A549 (cell line): Measurements from ENCODE around the gene CNKSR3. TPM values are rescaled to one million over a fixed set of nuclear protein-coding genes. Genes with fewer than 3 reads are reported as not detected.

ENCODE experiments used
- ATAC-seq, 2 experiments: fragments of 200-7000 bp in 1 of 2; fragments of >200 bp in 1 of 2; cut with Nextera tagmentation in 1 of 2; cut with Tn5 transposase in 1 of 2; 3 replicates each; pipeline versions ENCODE4 v1.8.0 to v1.9.1; 2018 to 2020; ENCODE audit warnings: mild to moderate bottlenecking in 1 of 2, moderate library complexity in 1 of 2
- CTCF ChIA-PET: fragments of 300-600 bp; sonication (Branson Sonifier 250); formaldehyde crosslinking; extraction: SDS; loops from one replicate; lab custom pipeline; 2021; ENCODE audit warnings: antibody characterized with exemption, inconsistent platforms; lab: Yijun Ruan, JAX
- POLR2A ChIA-PET: fragments of 350-600 bp; formaldehyde crosslinking; extraction: SDS; loops from one replicate; lab custom pipeline; 2021; ENCODE audit warnings: antibody characterized with exemption, inconsistent platforms; lab: Yijun Ruan, JAX
- DNase-seq, 2 experiments: peaks; one replicate each; pipeline versions ENCODE4 v3.0.0 to v3.0.0-alpha.2; 2011 to 2016; ENCODE audit warnings: low read depth in 1 of 2, low spot score in 1 of 2
- FAIRE-seq: peaks from 2 replicates; lab custom pipeline; 2011; peaks lifted over from hg19 to GRCh38; lab: Jason Lieb, UNC
- H3K27ac ChIP-seq, 2 experiments: fragments of >200 bp; sonication (Bioruptor Twin); formaldehyde crosslinking; 3 replicates each; pipeline ENCODE4 v1.5.1; 2016 to 2017
- H3K4me1 ChIP-seq: fragments of >200 bp; sonication (Bioruptor Twin); formaldehyde crosslinking; 3 replicates; pipeline ENCODE4 v1.6.1; 2016
- H3K4me2 ChIP-seq: fragments of >200 bp; sonication (Bioruptor Twin); formaldehyde crosslinking; 3 replicates; pipeline ENCODE4 v1.6.1; 2016
- H3K4me3 ChIP-seq: fragments of >200 bp; sonication (Bioruptor Twin); formaldehyde crosslinking; 3 replicates; pipeline ENCODE4 v1.5.1; 2016
- H3K9me3 ChIP-seq: fragments of >200 bp; sonication (Bioruptor Twin); formaldehyde crosslinking; 3 replicates; pipeline ENCODE4 v1.6.1; 2016
- BHLHE40 ChIP-seq: IDR thresholded peaks from 2 replicates; pipeline ENCODE4 v1.6.1; 2012; ENCODE audit warnings: low read depth, low read length, inconsistent platforms
- CBX2 ChIP-seq: fragments of 200-600 bp; sonication (generic); IDR thresholded peaks from 2 replicates; pipeline ENCODE4 v1.6.1; 2016; ENCODE audit warnings: low read depth, mild to moderate bottlenecking, borderline replicate concordance
- CEBPB ChIP-seq, 2 experiments: fragments of >200 bp in 1 of 2; sonication (Bioruptor Twin) in 1 of 2; formaldehyde crosslinking in 1 of 2; IDR thresholded peaks; 2 replicates each; pipeline ENCODE4 v1.6.1; 2012 to 2016
- CHD2 ChIP-seq: fragments of 150-350 bp; IDR thresholded peaks from 2 replicates; pipeline ENCODE4 v1.6.1; 2014; ENCODE audit warnings: low read length; ENCODE audit not compliant: partially characterized antibody
- HDAC2 ChIP-seq: fragments of 200-600 bp; sonication (generic); IDR thresholded peaks from 2 replicates; pipeline ENCODE4 v1.6.1; 2016
- HEYL ChIP-seq: fragments of 250-450 bp; sonication (Bioruptor Pico); IDR thresholded peaks from 2 replicates; pipeline ENCODE4 v1.8.0; 2021; ENCODE audit warnings: mild to moderate bottlenecking, moderate library complexity
- HOXA7 ChIP-seq: fragments of 250-450 bp; sonication (Bioruptor Pico); IDR thresholded peaks from 2 replicates; pipeline ENCODE4 v1.5.0; 2020; ENCODE audit warnings: mild to moderate bottlenecking, moderate library complexity
- HOXB5 ChIP-seq: fragments of 250-450 bp; sonication (Bioruptor Pico); IDR thresholded peaks from 2 replicates; pipeline ENCODE4 v1.5.0; 2020; ENCODE audit warnings: mild to moderate bottlenecking, moderate library complexity
- JUNB ChIP-seq: fragments of >200 bp; sonication (Bioruptor Twin); formaldehyde crosslinking; IDR thresholded peaks from 2 replicates; pipeline ENCODE4 v1.6.1; 2016
- KDM5A ChIP-seq: fragments of 200-600 bp; sonication (generic); IDR thresholded peaks from 2 replicates; pipeline ENCODE4 v1.6.1; 2016; ENCODE audit warnings: antibody characterized with exemption, mild to moderate bottlenecking
- MAZ ChIP-seq: fragments of 150-350 bp; IDR thresholded peaks from 2 replicates; pipeline ENCODE4 v1.6.1; 2014; ENCODE audit warnings: antibody characterized with exemption, low read depth, low read length, borderline replicate concordance
- NR3C1 ChIP-seq: fragments of >200 bp; sonication (Bioruptor Twin); formaldehyde crosslinking; IDR thresholded peaks from 3 replicates; pipeline ENCODE4 v1.6.1; 2017
- POLR2AphosphoS2 ChIP-seq: conservative IDR thresholded peaks from 2 replicates; pipeline ENCODE4 v1.6.1; 2012; ENCODE audit warnings: low read length, improper control_type of control experiment, inconsistent platforms
- RARB ChIP-seq: fragments of 250-450 bp; sonication (Bioruptor Pico); IDR thresholded peaks from 2 replicates; pipeline ENCODE4 v1.8.0; 2021; ENCODE audit warnings: mild to moderate bottlenecking, moderate library complexity
- RFX5 ChIP-seq: fragments of 450-650 bp; IDR thresholded peaks from 2 replicates; pipeline ENCODE4 v1.7.1; 2014; ENCODE audit warnings: antibody characterized with exemption, mild to moderate bottlenecking, moderate library complexity
- RNF2 ChIP-seq: fragments of 200-600 bp; sonication (generic); IDR thresholded peaks from 2 replicates; pipeline ENCODE4 v1.6.1; 2016; ENCODE audit warnings: low read depth, mild to moderate bottlenecking, antibody characterized with exemption, moderate library complexity, borderline replicate concordance
- TFCP2L1 ChIP-seq: fragments of 250-450 bp; sonication (Bioruptor Pico); IDR thresholded peaks from 2 replicates; pipeline ENCODE4 v1.5.0; 2021; ENCODE audit warnings: mild to moderate bottlenecking
- ZC3H11A ChIP-seq: fragments of 450-650 bp; IDR thresholded peaks from 2 replicates; pipeline ENCODE4 v1.6.1; 2014; ENCODE audit warnings: antibody characterized with exemption, mild to moderate bottlenecking
- ZFP36 ChIP-seq: fragments of 450-650 bp; IDR thresholded peaks from 2 replicates; pipeline ENCODE4 v1.6.1; 2014; ENCODE audit warnings: borderline replicate concordance; ENCODE audit not compliant: partially characterized antibody
- ZNF302 ChIP-seq: fragments of 250-450 bp; sonication (Bioruptor Pico); IDR thresholded peaks from 2 replicates; pipeline ENCODE4 v1.9.0; 2021; ENCODE audit warnings: inconsistent platforms, mild to moderate bottlenecking, moderate library complexity
- ZSCAN20 ChIP-seq: fragments of 250-450 bp; sonication (Bioruptor Pico); IDR thresholded peaks from 2 replicates; pipeline ENCODE4 v1.8.0; 2022; ENCODE audit warnings: mild to moderate bottlenecking, moderate library complexity
- WGBS: methylation state at CpG from one replicate; pipeline ENCODE4 v1.1.6; 2017; ENCODE audit errors: missing lambda C conversion rate; 5-methylcytosine and 5-hydroxymethylcytosine counted together
- polyA plus RNA-seq, 4 experiments: library from polyadenylated mRNA; depleted of rRNA in 3 of 4; stranded (reverse); fragments of >200 nt; fragmentation: RNase III in 1 of 4; extraction: RNeasy Plus Mini Kit Qiagen cat#74134 plus additional on column Dnase treatment in 1 of 4; gene quantifications; 2 replicates in 3 of 4; 3 replicates in 1 of 4; pipeline ENCODE4 v1.2.3, GENCODE V29; 2011 to 2017
- TF ChIP-seq, protein P1 (sequence below): fragments of 250-450 bp; sonication (Bioruptor Pico); IDR thresholded peaks from 2 replicates; pipeline ENCODE4 v1.5.0; 2020; ENCODE audit warnings: low read depth, mild to moderate bottlenecking, moderate library complexity
- TF ChIP-seq, protein P2 (sequence below): fragments of 250-450 bp; sonication (Bioruptor Pico); IDR thresholded peaks from 2 replicates; pipeline ENCODE4 v1.5.0; 2021; ENCODE audit warnings: mild to moderate bottlenecking, moderate library complexity, borderline replicate concordance
- TF ChIP-seq, protein P3 (sequence below): IDR thresholded peaks from 2 replicates; pipeline ENCODE4 v1.6.1; 2012; ENCODE audit warnings: low read depth, borderline replicate concordance

The CNKSR3 gene
- polyA plus RNA-seq, 2 of the 4 experiments (the other 2 are of a cell fraction): 2.9 to 3.5 TPM

DNA sequence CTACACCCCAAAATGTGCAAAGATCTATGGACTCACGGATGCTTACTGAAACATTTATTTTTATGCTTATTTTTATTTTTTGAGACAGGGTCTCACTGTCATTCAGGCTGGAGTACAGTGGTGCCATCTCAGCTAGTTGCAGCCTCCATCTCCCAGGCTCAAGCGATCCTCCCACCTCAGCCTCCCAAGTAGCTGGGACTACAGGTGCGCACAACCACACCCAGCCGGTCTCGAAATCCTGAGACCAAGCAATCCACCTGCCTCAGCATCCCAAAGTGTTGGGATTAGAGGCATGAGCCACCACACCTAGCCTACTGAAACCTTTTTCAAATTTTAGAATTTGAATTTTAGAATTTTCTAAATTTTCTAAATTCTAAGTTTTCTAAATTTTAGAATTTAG is 103.0 kb downstream of the CNKSR3 start:
- H3K4me2 ChIP-seq: no peak overlapping the region
- TF ChIP-seq JUNB: no peak
- TF ChIP-seq HEYL (CRISPR knock-in tag): no peak
- TF ChIP-seq CEBPB (IDR thresholded peaks at IDR 0.05): no peak
- no peak for TF ChIP-seq RNF2
- no peak for TF ChIP-seq MAZ
- no peak for TF ChIP-seq ZC3H11A
- TF ChIP-seq RFX5: no peak
- TF ChIP-seq, protein P1, sequence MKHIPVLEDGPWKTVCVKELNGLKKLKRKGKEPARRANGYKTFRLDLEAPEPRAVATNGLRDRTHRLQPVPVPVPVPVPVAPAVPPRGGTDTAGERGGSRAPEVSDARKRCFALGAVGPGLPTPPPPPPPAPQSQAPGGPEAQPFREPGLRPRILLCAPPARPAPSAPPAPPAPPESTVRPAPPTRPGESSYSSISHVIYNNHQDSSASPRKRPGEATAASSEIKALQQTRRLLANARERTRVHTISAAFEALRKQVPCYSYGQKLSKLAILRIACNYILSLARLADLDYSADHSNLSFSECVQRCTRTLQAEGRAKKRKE (CRISPR knock-in tag): no peak
- TF ChIP-seq, protein P2, sequence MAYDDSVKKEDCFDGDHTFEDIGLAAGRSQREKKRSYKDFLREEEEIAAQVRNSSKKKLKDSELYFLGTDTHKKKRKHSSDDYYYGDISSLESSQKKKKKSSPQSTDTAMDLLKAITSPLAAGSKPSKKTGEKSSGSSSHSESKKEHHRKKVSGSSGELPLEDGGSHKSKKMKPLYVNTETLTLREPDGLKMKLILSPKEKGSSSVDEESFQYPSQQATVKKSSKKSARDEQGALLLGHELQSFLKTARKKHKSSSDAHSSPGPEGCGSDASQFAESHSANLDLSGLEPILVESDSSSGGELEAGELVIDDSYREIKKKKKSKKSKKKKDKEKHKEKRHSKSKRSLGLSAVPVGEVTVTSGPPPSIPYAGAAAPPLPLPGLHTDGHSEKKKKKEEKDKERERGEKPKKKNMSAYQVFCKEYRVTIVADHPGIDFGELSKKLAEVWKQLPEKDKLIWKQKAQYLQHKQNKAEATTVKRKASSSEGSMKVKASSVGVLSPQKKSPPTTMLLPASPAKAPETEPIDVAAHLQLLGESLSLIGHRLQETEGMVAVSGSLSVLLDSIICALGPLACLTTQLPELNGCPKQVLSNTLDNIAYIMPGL (CRISPR knock-in tag): no peak
- no peak for TF ChIP-seq POLR2AphosphoS2
- no peak for TF ChIP-seq CBX2
- TF ChIP-seq NR3C1: no peak
- no peak for TF ChIP-seq ZFP36
- TF ChIP-seq HDAC2: no peak
- no peak for TF ChIP-seq KDM5A
- no peak for TF ChIP-seq ZNF302
- no peak for TF ChIP-seq TFCP2L1 (CRISPR knock-in tag)
- TF ChIP-seq HOXA7 (CRISPR knock-in tag): no peak
- TF ChIP-seq, protein P3, sequence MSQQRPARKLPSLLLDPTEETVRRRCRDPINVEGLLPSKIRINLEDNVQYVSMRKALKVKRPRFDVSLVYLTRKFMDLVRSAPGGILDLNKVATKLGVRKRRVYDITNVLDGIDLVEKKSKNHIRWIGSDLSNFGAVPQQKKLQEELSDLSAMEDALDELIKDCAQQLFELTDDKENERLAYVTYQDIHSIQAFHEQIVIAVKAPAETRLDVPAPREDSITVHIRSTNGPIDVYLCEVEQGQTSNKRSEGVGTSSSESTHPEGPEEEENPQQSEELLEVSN: no peak
- TF ChIP-seq, all 56 proteins: peak for 0
- H3K27ac ChIP-seq: no peak overlapping the region
- FAIRE-seq (no peak), DNase-seq (no peak), ATAC-seq (no peak)
- WGBS: 88% methylated on average over 5 of the region's 5 CpGs
- H3K4me1 ChIP-seq: peaks cover 57% of the 10 kb centered on the region
- no peak overlapping the region for H3K4me3 ChIP-seq
- ChIA-PET CTCF (interaction anchor here (1.5 to 3.1 kb wide), 3 partner anchors 13 to 254 kb away, joined by 3 to 17 read pairs (median 12); no protein-coding TSS in a partner anchor), POLR2A (no interaction called here)
- no peaks in the 10 kb centered on the region for H3K9me3 ChIP-seq

DNA sequence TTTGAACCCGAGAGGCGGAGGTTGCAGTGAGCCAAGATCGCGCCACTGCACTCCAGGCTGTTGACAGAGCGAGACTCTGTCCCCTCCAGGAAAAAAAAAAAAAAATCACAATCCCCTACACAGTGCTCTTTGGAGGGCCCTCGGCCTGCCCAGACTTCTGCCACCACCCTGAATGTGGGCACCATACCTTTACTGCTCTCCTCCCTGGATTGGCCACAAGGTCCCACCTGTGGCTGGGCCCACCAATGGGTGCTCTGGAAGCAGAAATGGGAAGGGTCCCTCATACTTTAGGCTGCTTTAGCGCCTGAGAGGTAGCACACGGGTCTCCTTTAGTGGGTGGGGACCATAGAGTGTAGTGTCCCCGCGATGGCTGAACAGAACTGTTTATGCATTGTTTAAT is 103.6 kb downstream of the CNKSR3 start:
- no peak overlapping the region for H3K4me3 ChIP-seq
- peaks cover 51% of the 10 kb centered on the region for H3K4me1 ChIP-seq
- ChIA-PET CTCF (interaction anchor here (2.5 kb wide), 1 partner anchor 253 kb away, joined by 12 read pairs; no protein-coding TSS in a partner anchor), POLR2A (no interaction called here)
- no peak for FAIRE-seq
- H3K9me3 ChIP-seq: no peaks in the 10 kb centered on the region
- DNase-seq: no peak
- WGBS: 94% methylated on average over 10 of the region's 10 CpGs
- no peak overlapping the region for H3K4me2 ChIP-seq
- TF ChIP-seq CHD2 (no peak), BHLHE40 (no peak), HOXB5 (CRISPR knock-in tag) (no peak), CBX2 (no peak), RARB (no peak), TFCP2L1 (CRISPR knock-in tag) (no peak), RNF2 (no peak), ZSCAN20 (no peak)
- H3K27ac ChIP-seq: no peak overlapping the region
- no peak for ATAC-seq
